Endothelial cell of umbilical vein (primary cell): ENCODE measurements around the gene DEFB123. TPM values are rescaled to one million over a fixed set of nuclear protein-coding genes. Genes with fewer than 3 reads are reported as not detected.

Experiments used
- BruUV-seq: library from RNA; stranded (reverse); fragments of 400-500 nt; replicated peaks from 2 replicates; lab custom pipeline; 2021; lab: Mats Ljungman, UMichigan
- CTCF ChIA-PET: fragments of 300-600, 350-600 bp; sonication (Branson Sonifier 250); formaldehyde crosslinking; loops from one replicate; lab custom pipeline; 2021; ENCODE audit warnings: antibody characterized with exemption, inconsistent platforms; lab: Charles Lee
- POLR2A ChIA-PET: fragments of 300-600, 350-600 bp; sonication (Branson Sonifier 250); formaldehyde crosslinking; loops from one replicate; lab custom pipeline; 2021; ENCODE audit warnings: antibody characterized with exemption, inconsistent platforms; lab: Charles Lee
- DNase-seq: peaks from one replicate; pipeline ENCODE4 v3.0.0-alpha.2; 2011; ENCODE audit warnings: low read depth, low spot score
- FAIRE-seq: peaks from 2 replicates; lab custom pipeline; 2011; peaks lifted over from hg19 to GRCh38; lab: Jason Lieb, UNC
- H2AFZ ChIP-seq: 2 replicates; pipeline ENCODE4 v1.6.0; 2012; ENCODE audit warnings: low read depth, low read length, control low read depth, inconsistent platforms
- H3K27ac ChIP-seq: 2 replicates; pipeline ENCODE4 v1.5.1; 2011; ENCODE audit warnings: low read depth, mild to moderate bottlenecking, control low read depth, low read length, moderate library complexity; ENCODE audit not compliant: insufficient read depth
- H3K27me3 ChIP-seq, 2 experiments: 2 replicates each; pipeline versions ENCODE4 v1.6.0 to v1.6.1; 2011; ENCODE audit warnings: low read length in 2 of 2, mixed read lengths in 1 of 2; ENCODE audit not compliant: control insufficient read depth in 2 of 2, insufficient read depth in 2 of 2
- H3K36me3 ChIP-seq, 2 experiments: 2 replicates in 1 of 2; 3 replicates in 1 of 2; pipeline ENCODE4 v1.5.1; 2011; ENCODE audit warnings: low read length in 2 of 2, mild to moderate bottlenecking in 1 of 2, moderate library complexity in 1 of 2; ENCODE audit not compliant: control insufficient read depth in 2 of 2, insufficient read depth in 2 of 2; ENCODE audit errors: extremely low read depth in 1 of 2
- H3K4me1 ChIP-seq: 3 replicates; pipeline ENCODE4 v1.5.1; 2011; ENCODE audit warnings: mild to moderate bottlenecking, low read length; ENCODE audit not compliant: control insufficient read depth, insufficient read depth; ENCODE audit errors: extremely low read depth
- H3K4me2 ChIP-seq: 2 replicates; pipeline ENCODE4 v1.6.1; 2011; ENCODE audit warnings: low read length, control low read depth, mixed read lengths; ENCODE audit not compliant: insufficient read depth
- H3K4me3 ChIP-seq, 3 experiments: fragments of 200-600 bp in 1 of 3; sonication (generic), shearing (Covaris generic) in 1 of 3; replicated peaks in 1 of 3; 2 replicates each; pipeline ENCODE4 v1.5.1; 2011 to 2016; ENCODE audit warnings: control low read depth in 3 of 3, low read length in 3 of 3, mild to moderate bottlenecking in 2 of 3, inconsistent platforms in 1 of 3, low read depth in 1 of 3, moderate library complexity in 1 of 3; ENCODE audit not compliant: insufficient read depth in 1 of 3
- H3K79me2 ChIP-seq: 2 replicates; pipeline ENCODE4 v1.6.0; 2012; ENCODE audit warnings: low read length, inconsistent platforms; ENCODE audit not compliant: control insufficient read depth, insufficient read depth
- H3K9ac ChIP-seq: replicated peaks from 2 replicates; pipeline ENCODE3; 2011; ENCODE audit warnings: low read length, control low read depth; ENCODE audit not compliant: insufficient read depth; ENCODE audit errors: extremely low read depth
- H3K9me1 ChIP-seq: replicated peaks from 3 replicates; pipeline ENCODE4 v1.6.0; 2011; ENCODE audit warnings: mild to moderate bottlenecking, low read length; ENCODE audit not compliant: control insufficient read depth, insufficient read depth; ENCODE audit errors: extremely low read depth
- H3K9me3 ChIP-seq: replicated peaks from 2 replicates; pipeline ENCODE4 v1.5.1; 2012; ENCODE audit warnings: low read length, inconsistent platforms; ENCODE audit not compliant: control insufficient read depth, insufficient read depth
- H4K20me1 ChIP-seq: replicated peaks from 2 replicates; pipeline ENCODE3; 2011; ENCODE audit warnings: mild to moderate bottlenecking, low read length; ENCODE audit not compliant: control insufficient read depth, insufficient read depth; ENCODE audit errors: extremely low read depth
- GATA2 ChIP-seq: IDR thresholded peaks from 2 replicates; pipeline ENCODE4 v1.7.0; 2011; ENCODE audit warnings: low read depth, mild to moderate bottlenecking, moderate library complexity, mixed read lengths, low read length; ENCODE audit not compliant: insufficient read length, insufficient read depth
- JUN ChIP-seq: IDR thresholded peaks from 2 replicates; pipeline ENCODE4 v1.6.1; 2011; ENCODE audit warnings: borderline replicate concordance, low read depth; ENCODE audit not compliant: insufficient read length, insufficient read depth
- MYC ChIP-seq: IDR thresholded peaks from one replicate; pipeline ENCODE4 v1.6.1; 2011; ENCODE audit warnings: mild to moderate bottlenecking, low read depth, low read length
- POLR2A ChIP-seq: IDR thresholded peaks from 2 replicates; pipeline ENCODE4 v1.6.1; 2012; ENCODE audit warnings: low read depth, mild to moderate bottlenecking, control low read depth, low read length
- POLR2AphosphoS5 ChIP-seq: IDR thresholded peaks from 2 replicates; pipeline ENCODE4 v1.6.1; 2012; ENCODE audit warnings: low read depth, mild to moderate bottlenecking, control low read depth, low read length, moderate library complexity; ENCODE audit not compliant: insufficient read depth
- dilution Hi-C: fragments of 300-500 bp; cut with MboI; formaldehyde crosslinking; loops from one replicate; pipeline ENCODE4 v1.15.0; 2019; ENCODE audit warnings: low sequenced_read_pairs; ENCODE audit not compliant: extremely low pct_ligation_motif_present
- intact Hi-C: fragments of 100-400 bp; cut with micrococcal nuclease; formaldehyde crosslinking; loops from one replicate; pipeline ENCODE4 v1.10.0; 2022
- polyA plus RNA-seq, 4 experiments: library from polyadenylated mRNA; depleted of rRNA in 3 of 4; stranded (reverse) in 3 of 4; unstranded in 1 of 4; fragments of >200 nt; gene quantifications; 2 replicates each; pipeline versions ENCODE4 v1.2.1 to v1.2.3, GENCODE V29; 2011 to 2012; ENCODE audit warnings: missing spikeins in 1 of 4
- total RNA-seq: library from RNA; stranded (reverse); gene quantifications from 2 replicates; pipeline ENCODE4 v1.2.3, GENCODE V29; 2021
- TF ChIP-seq, protein P1 (sequence below), 2 donors: IDR thresholded peaks; 1 replicate in 1 of 2; 2 replicates in 1 of 2; pipeline ENCODE4 v1.5.1; 2011; ENCODE audit warnings: low read length in 2 of 2, mild to moderate bottlenecking in 2 of 2, moderate library complexity in 2 of 2, control low read depth in 1 of 2, inconsistent platforms in 1 of 2, low read depth in 1 of 2; ENCODE audit not compliant: insufficient read depth in 1 of 2; ENCODE audit errors: extremely low read depth in 1 of 2

Gene DEFB123
- total and polyA plus RNA-seq, 2 donors (not counting 3 experiments of a cell fraction or from before 2014, with no cell fraction given): not detected

DNA sequence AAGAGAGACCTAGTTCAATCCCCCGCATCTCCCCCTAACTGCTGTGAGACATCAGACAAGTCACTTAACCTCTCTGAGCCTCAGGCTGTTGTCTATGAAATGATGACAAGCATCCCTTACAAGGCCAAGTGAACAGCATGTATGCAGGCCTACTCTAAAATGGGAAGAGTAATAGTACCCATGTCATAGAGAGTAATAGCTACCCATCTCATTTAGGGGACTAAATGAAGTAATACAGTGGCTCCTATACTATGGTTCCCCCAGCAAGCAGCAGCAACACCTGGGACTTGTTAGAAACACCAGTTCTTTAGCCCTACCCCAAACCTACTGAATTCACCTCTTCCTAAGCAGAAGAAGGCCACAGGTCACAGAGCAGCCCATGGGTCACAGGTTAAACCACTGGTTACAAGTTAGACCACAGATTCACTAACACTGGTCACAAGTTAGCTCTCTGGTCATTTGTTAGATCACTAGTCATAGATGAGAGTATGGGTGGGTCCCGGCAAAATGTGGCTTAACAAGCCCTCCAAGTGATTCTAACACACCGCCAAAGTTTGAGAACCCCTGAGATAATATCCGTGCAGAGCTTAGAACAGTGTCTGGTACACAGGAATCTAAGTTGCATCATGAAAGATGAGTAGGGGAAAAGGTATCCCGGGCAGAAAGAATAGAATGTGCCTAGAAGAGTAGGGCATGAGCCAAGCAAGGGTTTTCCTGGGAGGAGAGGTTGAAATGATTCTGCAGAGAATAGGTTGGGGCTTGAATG, 33.1 kb downstream of the DEFB123 start:
- intact Hi-C loops: no loop called here
- Histone ChIP-seq H2AFZ (no peak overlapping the region), H3K79me2 (no peaks in the 10 kb centered on the region), H3K27ac (no peak overlapping the region), H3K4me3 (no peak overlapping the region), H3K36me3 (no peaks in the 10 kb centered on the region), H3K4me1 (peaks cover 2% of the 10 kb centered on the region), H4K20me1 (no peaks in the 10 kb centered on the region), H3K27me3 (peaks cover 9 to 11% of the 10 kb centered on the region in 2 experiments), H3K9me3 (no peaks in the 10 kb centered on the region), H3K9ac (no peak overlapping the region), H3K9me1 (no peaks in the 10 kb centered on the region), H3K4me2 (no peak overlapping the region)
- no TSS peak for BruUV-seq
- POLR2A ChIA-PET: no interaction called here
- TF ChIP-seq, protein P1, sequence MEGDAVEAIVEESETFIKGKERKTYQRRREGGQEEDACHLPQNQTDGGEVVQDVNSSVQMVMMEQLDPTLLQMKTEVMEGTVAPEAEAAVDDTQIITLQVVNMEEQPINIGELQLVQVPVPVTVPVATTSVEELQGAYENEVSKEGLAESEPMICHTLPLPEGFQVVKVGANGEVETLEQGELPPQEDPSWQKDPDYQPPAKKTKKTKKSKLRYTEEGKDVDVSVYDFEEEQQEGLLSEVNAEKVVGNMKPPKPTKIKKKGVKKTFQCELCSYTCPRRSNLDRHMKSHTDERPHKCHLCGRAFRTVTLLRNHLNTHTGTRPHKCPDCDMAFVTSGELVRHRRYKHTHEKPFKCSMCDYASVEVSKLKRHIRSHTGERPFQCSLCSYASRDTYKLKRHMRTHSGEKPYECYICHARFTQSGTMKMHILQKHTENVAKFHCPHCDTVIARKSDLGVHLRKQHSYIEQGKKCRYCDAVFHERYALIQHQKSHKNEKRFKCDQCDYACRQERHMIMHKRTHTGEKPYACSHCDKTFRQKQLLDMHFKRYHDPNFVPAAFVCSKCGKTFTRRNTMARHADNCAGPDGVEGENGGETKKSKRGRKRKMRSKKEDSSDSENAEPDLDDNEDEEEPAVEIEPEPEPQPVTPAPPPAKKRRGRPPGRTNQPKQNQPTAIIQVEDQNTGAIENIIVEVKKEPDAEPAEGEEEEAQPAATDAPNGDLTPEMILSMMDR (IDR thresholded peaks at IDR 0.05; ENCODE audit: extremely low read depth in 1 of 2, insufficient read depth in 1 of 2, low read depth in 1 of 2, low read length in 2 of 2): no peak
- no peak for TF ChIP-seq GATA2
- TF ChIP-seq POLR2A: no peak
- no peak for TF ChIP-seq POLR2AphosphoS5
- TF ChIP-seq JUN: no peak
- TF ChIP-seq MYC: no peak
- DNase-seq (no peak), FAIRE-seq (no peak)
- CTCF ChIA-PET: interaction anchor here (2.3 to 2.8 kb wide), 2 partner anchors 13 to 30 kb away, joined by 9 to 26 read pairs; no protein-coding TSS in a partner anchor
- dilution Hi-C loops: no loop called here
